SKM-1 (cell line): ENCODE results near the gene PAIP2B.

Experiments used
- DNase-seq: peaks from one replicate; lab custom pipeline; 2025; ENCODE audit not compliant: unreplicated experiment; lab: John Stamatoyannopoulos, UW

PAIP2B gene

DNA sequence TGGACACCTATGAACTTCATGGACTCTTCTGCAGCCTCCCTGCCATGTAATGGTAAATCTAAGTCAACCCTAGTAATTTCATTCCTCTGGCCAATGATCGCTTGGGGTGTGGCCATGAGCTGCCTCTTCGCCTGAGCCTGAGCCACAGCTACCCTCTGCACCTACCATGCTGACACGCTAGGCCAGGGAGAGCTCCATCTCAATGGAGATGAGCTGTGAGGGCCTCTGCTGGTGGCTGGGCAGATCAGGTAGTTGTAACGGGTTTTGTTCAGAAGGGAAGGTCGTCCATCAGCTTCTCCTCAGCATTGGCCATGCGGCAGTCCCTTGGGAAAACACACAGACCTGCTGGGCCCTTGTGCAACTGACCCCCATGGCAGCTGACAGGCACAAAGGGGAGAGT is 72.1 kb downstream of the PAIP2B start:
- peak; percentile 38 for DNase-seq

DNA sequence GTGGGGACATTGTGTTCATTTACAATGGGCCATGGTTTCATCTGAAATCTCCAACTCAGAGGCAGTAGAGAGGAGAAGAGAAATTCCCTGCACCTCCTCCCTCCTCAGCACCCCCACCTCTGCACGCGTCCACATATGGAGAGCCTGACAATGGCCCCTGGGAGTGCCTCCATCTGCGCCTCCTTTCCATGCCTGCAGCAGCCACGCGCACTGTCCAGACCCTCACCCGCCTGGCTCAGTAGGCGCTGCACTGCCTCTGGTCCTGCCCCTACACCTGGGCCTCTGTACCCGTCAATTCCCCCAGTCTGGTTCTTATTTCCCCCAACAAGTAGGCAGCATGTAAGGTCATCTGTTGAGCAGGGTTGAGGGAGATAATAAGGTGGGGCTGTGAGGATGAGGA is 72.6 kb downstream of the PAIP2B start:
- no peak for DNase-seq

DNA sequence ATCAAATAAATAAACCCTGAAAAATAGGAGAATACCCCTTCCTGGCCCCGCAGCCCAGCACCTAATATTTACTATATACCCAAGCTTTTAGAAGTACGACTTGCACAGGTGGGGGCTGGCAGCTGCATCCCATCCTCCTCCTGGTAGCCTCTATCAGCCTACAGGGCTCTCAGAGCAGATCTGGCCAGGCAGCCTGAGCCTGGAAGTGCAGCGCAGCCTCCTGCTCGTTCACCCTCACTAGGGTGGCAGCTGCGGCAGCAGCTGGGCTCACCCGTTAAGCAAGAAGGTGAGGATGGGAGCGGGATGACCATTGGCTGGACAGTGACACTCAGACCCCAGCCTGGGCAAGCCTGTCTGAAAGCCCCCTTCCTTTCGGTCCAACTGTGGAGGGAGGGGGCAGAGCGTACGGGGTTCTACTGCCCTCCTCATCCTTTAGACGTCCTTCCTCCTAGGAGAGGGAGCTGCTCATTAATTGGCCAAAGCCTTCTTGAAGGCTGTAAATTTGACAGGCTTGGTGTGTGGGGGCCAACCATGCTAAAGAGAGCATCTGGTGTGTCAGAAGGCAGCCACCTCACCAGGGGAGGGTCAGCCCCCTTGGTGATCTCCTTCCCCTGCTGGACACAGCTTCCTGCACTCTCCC is 73.2 kb downstream of the PAIP2B start:
- DNase-seq: no peak

DNA sequence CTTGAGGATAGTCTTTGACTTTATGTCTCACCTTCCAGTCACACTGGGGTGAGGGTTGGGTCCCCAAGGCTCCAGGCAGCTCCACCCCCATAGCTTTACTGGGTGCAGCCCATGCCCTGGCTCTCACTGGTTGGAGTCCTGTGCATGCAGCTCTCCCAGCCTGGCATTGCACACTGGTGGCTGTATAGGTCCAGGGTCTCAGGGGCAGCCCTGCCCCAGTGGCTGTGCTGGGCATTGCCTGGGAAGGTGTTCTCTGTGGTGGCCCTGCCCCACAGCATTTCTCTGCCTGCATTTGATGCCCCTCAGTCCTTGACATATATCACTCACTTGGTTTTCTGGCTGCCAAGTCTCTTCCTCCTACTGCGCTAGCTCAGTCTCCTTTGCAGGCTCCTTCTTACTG is 75.3 kb downstream of the PAIP2B start:
- DNase-seq: no peak

DNA sequence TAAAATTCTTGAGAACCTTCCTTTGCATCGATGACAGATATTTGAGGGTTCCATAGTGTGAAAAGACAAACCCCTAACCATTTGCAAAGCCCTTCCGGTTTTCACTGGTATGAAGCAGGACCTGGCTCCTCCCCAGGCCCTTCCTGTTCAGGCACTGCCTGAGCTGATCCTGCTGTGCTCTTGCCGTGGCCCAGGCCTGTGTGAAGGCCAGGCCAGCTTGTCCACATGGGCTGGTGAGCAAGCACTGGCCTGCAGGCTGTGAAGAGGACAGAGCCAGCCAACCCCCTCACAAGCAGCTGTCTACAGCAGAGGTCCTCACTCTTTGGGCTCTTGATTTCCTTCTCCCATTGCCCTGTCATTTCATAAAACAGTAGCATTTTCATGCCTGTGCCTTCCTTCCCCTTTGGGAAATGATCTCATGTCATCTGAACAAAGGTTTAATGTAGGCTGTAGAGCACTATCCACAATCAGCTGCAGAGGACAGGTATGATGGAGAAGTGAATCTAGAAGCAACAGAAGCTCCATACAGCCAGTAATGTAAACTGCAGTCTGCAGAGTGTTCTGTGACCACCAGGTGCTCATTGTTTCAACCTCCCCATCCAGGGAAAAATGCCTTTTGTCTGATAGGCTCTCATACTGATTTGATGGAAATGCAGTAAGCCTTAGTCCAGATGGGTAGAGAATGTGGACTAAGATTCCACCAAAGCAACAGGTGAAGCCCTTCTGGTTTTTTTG is 76.7 kb downstream of the PAIP2B start:
- DNase-seq: no peak

DNA sequence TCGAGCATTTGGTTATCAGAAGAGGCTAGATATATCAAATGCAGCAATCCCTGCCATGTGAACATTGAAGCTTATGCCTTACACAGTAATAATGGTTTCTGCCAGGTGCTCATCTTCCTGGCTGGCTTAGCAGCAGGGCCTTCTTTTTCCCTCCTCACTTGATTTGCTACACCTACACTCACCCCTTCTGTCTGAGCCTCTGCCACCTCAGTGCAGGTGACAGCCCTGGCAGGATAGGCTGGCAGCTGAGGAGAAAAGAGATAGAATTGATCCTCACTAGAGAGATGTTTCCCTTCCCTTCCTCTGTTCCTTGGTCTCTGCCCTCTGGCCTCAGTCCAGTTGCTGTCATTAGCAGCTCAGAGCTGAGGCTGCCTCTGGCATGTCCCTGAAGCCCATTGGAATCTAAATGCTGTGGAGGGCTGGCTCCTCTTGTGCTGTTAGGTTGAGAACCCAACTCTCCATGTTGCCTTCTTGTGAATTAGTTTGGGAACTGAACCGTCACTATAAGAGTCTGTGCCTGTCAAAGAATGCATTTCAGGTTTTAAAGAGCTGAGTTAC is 78.3 kb downstream of the PAIP2B start:
- DNase-seq: no peak

DNA sequence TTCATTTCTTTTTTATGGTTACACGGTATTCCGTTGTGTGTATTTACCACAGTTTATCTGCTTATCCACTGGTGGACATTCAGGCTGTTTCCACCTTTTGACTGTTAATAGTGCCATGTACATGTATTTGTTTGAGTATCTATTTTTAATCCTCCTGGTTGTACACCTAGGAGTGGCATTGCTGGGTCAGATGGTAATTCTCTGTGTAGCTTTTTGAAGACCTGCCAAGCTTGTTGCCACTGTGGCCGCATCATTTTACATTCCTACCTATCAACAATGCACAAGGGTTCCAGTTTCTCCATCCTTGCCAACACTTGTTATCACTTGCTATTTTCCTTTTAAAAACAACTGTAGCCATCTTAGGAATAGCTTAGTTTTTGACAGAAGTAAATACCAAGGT is 83.1 kb downstream of the PAIP2B start:
- DNase-seq: no peak

DNA sequence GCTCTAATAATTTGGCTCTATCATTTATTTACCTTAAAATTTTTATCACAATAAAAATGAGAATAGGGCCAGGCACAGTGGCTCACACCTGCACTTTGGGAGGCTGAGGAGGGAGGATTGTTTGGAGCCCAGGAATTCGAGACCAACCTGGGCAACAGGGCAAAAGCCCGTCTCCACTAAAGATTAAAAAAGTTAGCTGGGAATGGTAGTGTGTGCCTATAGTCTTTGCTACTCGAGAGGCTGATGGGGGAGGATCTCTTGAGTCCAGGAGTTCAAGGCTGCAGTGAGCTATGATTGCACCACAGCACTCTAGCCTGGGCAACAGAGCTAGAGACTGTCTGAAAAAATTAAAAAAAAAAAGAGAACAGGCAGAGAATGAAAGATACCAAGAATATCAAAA is 90.7 kb downstream of the PAIP2B start:
- DNase-seq: no peak

DNA sequence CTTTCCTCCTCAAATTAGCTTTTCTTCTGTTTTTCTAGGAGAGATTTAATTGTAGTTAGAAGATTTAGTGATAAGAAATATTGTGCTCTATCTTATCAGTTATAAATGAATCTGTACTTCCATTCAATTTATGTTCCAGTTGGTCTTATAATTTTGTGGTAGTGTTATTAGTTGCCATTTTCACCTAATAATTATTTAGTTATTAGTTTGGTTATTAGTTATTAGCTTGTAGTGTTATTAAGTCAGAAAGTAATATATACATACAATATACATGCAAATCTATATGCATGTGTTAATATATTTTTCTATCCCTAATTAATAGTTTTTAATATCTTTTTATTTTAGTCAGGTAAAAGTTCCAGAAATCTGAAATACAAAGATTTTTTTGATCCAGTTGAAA is 93.3 kb downstream of the PAIP2B start:
- DNase-seq: no peak
